LNCAP (cell line): Measurements from ENCODE around the gene AIRE.

Experiments
- CTCF ChIP-seq: fragments of 450-650 bp; IDR thresholded peaks from 2 replicates; pipeline ENCODE4 v1.5.1; 2017; ENCODE audit warnings: mild to moderate bottlenecking

Gene AIRE

GRCh38 chr21:44319407-44320065 is 33.9 kb downstream of the AIRE start:
- no peak for TF ChIP-seq CTCF

GRCh38 chr21:44320847-44321246 is 35.2 kb downstream of the AIRE start:
- no peak for TF ChIP-seq CTCF

DNA sequence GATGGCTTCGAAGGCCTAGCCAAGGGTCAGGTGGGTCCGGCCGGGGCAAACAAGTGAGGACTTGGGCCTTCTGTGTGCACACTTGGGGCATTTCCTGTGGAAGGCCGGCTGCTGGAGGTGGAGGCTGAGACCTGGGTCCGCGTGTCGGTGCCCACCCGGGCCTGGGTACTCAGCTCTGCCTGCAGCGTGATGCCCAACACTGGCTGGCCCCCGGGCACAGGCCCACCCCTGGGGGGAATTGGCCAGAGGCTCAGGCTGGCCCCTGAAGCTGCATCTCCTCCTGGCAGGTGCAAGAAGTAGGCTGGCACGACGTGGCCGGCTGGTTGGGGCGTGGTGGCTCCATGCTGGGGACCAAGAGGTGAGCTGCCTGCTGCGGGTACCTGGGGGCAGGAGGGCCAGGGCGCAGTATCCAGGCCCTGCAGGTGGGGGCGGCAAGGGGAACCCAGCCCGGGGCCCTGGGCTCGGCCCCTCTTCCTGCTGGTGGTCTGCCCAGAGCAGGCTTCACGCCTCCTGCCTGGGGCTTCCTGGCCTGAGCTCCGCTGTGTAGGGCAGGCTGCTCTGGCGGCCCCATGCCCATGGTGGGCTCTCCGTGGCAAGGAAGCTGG is 36.3 kb downstream of the AIRE start:
- TF ChIP-seq CTCF: no peak

DNA sequence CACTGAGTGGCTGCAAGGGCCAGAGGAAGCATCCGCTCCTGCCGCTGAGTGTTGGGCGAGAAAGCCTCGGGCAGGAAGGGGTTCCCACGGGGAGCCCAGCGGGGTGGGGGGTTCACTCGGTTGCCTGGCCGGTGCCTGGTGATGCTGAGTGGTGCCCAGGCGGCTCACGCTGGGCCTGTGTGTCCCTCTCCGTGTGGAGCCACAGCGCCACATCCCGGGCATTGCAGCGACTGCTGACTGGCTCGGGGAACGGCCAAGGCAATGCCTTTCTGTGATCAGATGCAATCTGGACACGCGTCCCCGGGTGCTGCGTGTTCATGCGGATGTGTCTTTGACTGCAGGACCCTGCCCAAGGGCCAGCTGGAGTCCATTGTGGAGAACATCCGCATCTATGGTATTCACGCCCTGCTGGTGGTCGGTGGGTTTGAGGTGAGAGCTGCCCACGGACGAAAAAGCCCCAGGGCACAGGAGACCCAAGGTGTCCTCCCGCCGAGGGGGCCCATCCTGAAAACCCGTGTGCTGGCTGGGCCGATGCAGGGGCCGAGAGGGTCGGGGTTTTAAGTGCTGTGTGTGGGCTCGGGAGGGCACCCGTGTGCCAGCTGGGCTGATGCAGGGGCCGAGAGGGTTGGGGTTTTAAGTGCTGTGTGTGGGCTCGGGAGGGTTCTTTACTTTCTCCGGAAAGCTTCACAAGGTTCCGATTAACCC is 37.1 kb downstream of the AIRE start:
- no peak for TF ChIP-seq CTCF

DNA sequence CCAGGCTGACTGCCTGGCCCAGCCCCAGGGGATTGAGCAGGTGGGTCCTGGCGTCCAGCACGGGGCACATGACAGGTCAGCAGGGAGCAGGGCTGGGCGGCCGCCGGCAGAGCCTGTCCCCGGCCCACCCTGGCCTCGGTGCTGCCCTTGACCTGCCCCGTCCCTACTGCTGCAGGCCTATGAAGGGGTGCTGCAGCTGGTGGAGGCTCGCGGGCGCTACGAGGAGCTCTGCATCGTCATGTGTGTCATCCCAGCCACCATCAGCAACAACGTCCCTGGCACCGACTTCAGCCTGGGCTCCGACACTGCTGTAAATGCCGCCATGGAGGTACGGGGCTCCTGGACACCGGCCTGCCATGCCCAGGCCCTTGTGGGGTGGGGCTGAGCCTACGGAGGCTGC is 37.9 kb downstream of the AIRE start:
- no peak for TF ChIP-seq CTCF

DNA sequence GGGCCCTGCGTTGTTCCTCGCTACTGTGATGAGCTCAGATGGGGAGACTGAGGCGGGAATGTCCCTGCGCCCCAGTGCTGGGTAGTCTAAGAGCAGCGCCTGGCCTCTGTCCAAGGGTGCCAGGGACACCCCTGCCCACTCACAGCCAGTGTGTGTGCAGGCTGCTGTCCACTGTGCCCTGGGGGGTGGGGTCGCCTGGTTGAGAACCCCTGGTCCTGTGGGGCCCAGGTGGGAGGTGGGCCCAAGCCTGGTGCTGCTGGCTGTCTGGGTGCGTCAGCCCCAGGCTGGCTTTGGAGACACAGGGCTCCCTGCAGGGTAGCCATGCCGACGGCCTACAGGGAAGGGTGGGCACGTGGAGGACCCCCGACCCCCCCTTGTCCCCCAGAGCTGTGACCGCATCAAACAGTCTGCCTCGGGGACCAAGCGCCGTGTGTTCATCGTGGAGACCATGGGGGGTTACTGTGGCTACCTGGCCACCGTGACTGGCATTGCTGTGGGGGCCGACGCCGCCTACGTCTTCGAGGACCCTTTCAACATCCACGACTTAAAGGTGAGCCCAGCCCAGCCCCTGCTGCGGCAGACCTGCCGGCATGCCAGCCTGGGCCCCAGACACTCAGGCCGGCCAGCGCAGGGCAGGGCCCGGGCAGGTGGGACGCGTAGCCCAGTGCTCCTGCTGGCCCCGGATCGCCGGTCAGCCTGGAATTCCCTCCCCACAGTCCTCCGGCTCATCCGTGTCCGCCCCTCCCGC is 38.6 kb downstream of the AIRE start:
- no peak for TF ChIP-seq CTCF

- no peak for TF ChIP-seq CTCF
Measured at GRCh38 chr21:44324854-44325107, 39.1 kb downstream of the AIRE start.
